ENCODE data around the gene MAP3K19. TPM values are rescaled to one million over a fixed set of nuclear protein-coding genes. Genes with fewer than 3 reads are reported as not detected.

Gene MAP3K19, protein sequence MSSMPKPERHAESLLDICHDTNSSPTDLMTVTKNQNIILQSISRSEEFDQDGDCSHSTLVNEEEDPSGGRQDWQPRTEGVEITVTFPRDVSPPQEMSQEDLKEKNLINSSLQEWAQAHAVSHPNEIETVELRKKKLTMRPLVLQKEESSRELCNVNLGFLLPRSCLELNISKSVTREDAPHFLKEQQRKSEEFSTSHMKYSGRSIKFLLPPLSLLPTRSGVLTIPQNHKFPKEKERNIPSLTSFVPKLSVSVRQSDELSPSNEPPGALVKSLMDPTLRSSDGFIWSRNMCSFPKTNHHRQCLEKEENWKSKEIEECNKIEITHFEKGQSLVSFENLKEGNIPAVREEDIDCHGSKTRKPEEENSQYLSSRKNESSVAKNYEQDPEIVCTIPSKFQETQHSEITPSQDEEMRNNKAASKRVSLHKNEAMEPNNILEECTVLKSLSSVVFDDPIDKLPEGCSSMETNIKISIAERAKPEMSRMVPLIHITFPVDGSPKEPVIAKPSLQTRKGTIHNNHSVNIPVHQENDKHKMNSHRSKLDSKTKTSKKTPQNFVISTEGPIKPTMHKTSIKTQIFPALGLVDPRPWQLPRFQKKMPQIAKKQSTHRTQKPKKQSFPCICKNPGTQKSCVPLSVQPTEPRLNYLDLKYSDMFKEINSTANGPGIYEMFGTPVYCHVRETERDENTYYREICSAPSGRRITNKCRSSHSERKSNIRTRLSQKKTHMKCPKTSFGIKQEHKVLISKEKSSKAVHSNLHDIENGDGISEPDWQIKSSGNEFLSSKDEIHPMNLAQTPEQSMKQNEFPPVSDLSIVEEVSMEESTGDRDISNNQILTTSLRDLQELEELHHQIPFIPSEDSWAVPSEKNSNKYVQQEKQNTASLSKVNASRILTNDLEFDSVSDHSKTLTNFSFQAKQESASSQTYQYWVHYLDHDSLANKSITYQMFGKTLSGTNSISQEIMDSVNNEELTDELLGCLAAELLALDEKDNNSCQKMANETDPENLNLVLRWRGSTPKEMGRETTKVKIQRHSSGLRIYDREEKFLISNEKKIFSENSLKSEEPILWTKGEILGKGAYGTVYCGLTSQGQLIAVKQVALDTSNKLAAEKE (N-terminal part only)
- polyA plus RNA-seq (2011; rRNA removed): not detected in 2 replicates
- polyA minus RNA-seq (2011; rRNA and poly(A)+ RNA removed): not detected in 2 replicates

DNA sequence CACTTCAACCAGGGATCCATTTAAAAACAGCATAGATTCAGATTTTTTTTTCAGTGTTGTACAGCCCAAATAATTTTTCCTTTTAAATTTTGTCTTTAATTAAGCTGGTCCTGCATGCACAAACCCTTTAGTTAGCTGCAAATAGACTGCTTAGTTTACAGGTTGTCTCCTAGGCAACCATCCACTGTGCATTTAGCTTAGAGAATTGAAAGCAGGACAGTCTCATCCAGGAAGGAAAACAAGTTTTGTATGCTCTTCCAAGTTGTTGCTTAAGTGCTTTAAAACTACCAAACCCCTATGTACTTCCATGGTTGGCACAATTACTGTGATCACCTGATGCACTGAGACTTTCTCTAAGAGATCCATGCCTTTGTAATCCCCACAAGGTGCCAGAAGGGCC lies at the start of gene MAP3K19:
TSS of gene MAP3K19 (minus strand) at position 148 of the 400 bp plus-strand sequence. CDS start 22,800 bp downstream, outside the sequence.
- POLR2A ChIA-PET: no interaction called here
- TF ChIP-seq, protein P1, sequence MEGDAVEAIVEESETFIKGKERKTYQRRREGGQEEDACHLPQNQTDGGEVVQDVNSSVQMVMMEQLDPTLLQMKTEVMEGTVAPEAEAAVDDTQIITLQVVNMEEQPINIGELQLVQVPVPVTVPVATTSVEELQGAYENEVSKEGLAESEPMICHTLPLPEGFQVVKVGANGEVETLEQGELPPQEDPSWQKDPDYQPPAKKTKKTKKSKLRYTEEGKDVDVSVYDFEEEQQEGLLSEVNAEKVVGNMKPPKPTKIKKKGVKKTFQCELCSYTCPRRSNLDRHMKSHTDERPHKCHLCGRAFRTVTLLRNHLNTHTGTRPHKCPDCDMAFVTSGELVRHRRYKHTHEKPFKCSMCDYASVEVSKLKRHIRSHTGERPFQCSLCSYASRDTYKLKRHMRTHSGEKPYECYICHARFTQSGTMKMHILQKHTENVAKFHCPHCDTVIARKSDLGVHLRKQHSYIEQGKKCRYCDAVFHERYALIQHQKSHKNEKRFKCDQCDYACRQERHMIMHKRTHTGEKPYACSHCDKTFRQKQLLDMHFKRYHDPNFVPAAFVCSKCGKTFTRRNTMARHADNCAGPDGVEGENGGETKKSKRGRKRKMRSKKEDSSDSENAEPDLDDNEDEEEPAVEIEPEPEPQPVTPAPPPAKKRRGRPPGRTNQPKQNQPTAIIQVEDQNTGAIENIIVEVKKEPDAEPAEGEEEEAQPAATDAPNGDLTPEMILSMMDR (IDR thresholded peaks at IDR 0.05; ENCODE audit: insufficient read depth, low read depth, low read length): no peak
- H3K4me3 ChIP-seq (ENCODE audit: low read depth, low read length): no peak within 1 kb of the TSS
- H3K36me3 ChIP-seq (ENCODE audit: control insufficient read depth, insufficient read depth, low read length): no peaks in the 10 kb centered on the region
- no peak for DNase-seq (ENCODE audit: low read depth)
- CTCF ChIA-PET: no interaction called here
- peaks cover 1% of the 10 kb centered on the region; the same call in 1 of the 2 replicates for H3K27me3 ChIP-seq (ENCODE audit: control insufficient read depth, insufficient read depth, low read length)

DNA sequence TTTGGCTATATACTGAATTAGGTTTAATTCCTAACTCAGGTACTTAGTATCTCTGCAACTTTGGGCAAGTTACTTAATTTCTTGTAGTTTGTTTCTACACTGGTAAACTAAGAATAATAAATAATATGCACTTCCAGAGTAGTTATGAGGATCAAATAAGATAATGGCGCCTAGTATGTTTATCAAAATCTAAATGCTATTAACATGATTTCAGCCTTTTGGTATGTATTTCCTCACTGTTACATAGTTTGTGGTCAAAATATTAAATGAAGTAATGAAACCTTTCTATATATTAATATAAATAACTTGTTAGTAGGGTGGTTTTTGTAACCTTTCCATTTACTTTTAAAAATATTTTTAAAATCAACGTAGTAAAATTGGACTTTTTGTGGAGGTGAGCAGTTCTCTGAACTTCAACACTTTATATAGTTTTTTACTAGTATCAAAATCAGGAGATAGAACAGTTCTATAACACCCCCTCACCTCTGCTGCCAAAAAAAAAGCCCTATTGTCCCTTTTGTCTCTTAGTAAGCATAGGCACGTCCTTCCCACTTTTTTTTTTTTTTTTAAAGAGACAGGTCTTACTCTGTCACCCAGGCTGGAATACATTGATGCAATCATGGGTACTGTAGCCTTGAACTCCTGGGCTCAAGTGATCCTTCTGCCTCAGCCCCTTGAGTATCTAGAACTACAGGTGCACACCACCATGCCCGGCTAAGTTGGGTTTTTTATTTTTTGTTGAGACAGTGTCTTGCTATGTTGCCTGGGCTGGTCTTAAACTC lies 49.6 kb upstream of the MAP3K19 start:
- CTCF ChIA-PET: no interaction called here
- POLR2A ChIA-PET: no interaction called here
- Histone ChIP-seq H3K4me3 (ENCODE audit: low read depth, low read length) (no peak overlapping the region), H3K27me3 (ENCODE audit: control insufficient read depth, insufficient read depth, low read length) (no peaks in the 10 kb centered on the region), H3K36me3 (ENCODE audit: control insufficient read depth, insufficient read depth, low read length) (peaks cover 1% of the 10 kb centered on the region; the same call in 1 of the 2 replicates)
- TF ChIP-seq, protein P1 (IDR thresholded peaks at IDR 0.05; ENCODE audit: insufficient read depth, low read depth, low read length): no peak
- DNase-seq (ENCODE audit: low read depth): no peak

DNA sequence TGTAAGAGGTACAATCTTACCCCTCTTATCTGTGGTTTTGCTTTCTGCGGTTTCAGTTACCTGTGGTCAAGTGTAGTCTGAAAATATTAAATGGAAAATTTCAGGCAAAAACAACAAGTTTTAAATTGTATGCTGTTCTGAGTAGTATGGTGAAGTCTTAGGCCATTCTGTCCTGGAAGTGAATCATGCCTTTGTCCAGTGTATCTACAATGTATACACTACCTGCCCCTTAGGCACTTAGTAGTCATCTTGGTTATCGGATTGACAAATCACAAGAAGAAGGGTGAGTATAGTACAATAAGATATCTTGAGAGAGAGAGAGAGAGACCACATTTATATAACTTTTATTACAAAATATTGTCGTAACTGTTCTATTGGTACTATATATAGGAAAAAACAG lies 48.3 kb upstream of the MAP3K19 start:
- peaks cover 1% of the 10 kb centered on the region; the same call in 1 of the 2 replicates for H3K36me3 ChIP-seq (ENCODE audit: control insufficient read depth, insufficient read depth, low read length)
- CTCF ChIA-PET: no interaction called here
- no peak for DNase-seq (ENCODE audit: low read depth)
- H3K27me3 ChIP-seq (ENCODE audit: control insufficient read depth, insufficient read depth, low read length): no peaks in the 10 kb centered on the region
- POLR2A ChIA-PET: no interaction called here
- no peak overlapping the region for H3K4me3 ChIP-seq (ENCODE audit: low read depth, low read length)
- TF ChIP-seq, protein P1 (IDR thresholded peaks at IDR 0.05; ENCODE audit: insufficient read depth, low read depth, low read length): no peak

DNA sequence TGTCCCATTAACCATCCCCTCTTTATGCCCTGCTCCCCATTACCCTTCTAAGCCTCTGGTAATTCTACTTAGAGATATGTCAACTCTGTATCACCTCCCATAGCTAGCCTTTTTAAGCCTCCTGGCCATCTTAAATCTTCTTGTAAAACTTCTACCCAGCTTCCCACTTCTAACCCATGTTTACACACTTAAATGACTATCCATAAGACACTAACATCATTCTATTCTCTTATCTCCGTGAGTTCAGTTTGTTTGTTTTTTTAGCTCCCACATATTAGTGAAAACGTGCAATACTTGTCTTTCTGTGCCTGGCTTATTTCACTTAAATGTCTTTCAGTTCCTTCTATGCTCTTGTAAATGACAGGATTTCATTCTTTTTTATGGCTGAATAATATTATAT lies 47.3 kb upstream of the MAP3K19 start:
- H3K27me3 ChIP-seq (ENCODE audit: control insufficient read depth, insufficient read depth, low read length): no peaks in the 10 kb centered on the region
- DNase-seq (ENCODE audit: low read depth): no peak
- H3K36me3 ChIP-seq (ENCODE audit: control insufficient read depth, insufficient read depth, low read length): peaks cover 1% of the 10 kb centered on the region; the same call in 1 of the 2 replicates
- CTCF ChIA-PET: no interaction called here
- POLR2A ChIA-PET: no interaction called here
- TF ChIP-seq, protein P1 (IDR thresholded peaks at IDR 0.05; ENCODE audit: insufficient read depth, low read depth, low read length): no peak
- H3K4me3 ChIP-seq (ENCODE audit: low read depth, low read length): no peak overlapping the region

Data from BJ (cell line).